Stimulated activated CD4-positive, alpha-beta T cell treated with anti-CD3 and anti-CD28 coated beads, Interleukin-2, amount 100 ng/mL, for 48 hours (primary cell): ENCODE results near the gene ZNF511.

Experiments
- DNase-seq, 2 donors: peaks; one replicate each; pipeline ENCODE4 v3.0.0-alpha.2; 2020

Gene ZNF511

DNA sequence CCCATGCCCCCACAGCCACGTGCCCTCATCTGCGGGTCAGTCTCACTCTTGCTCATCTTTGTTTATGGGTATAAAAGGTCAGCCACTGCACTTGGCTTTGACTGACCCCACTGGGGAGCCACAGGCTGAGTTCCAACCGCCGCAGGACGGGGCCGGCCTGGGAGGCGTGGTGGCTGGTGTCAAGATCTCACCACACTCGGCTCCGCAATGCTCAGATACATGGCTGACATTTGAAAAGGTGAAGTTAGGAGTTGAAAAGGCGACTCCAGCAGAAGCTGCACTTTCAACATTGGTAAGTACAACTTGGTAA lies 14.9 kb upstream of the ZNF511 start:
- DNase-seq = no peak

GRCh38 chr10:133294189-133294588 lies 14.5 kb upstream of the ZNF511 start:
- no peak for DNase-seq

DNA sequence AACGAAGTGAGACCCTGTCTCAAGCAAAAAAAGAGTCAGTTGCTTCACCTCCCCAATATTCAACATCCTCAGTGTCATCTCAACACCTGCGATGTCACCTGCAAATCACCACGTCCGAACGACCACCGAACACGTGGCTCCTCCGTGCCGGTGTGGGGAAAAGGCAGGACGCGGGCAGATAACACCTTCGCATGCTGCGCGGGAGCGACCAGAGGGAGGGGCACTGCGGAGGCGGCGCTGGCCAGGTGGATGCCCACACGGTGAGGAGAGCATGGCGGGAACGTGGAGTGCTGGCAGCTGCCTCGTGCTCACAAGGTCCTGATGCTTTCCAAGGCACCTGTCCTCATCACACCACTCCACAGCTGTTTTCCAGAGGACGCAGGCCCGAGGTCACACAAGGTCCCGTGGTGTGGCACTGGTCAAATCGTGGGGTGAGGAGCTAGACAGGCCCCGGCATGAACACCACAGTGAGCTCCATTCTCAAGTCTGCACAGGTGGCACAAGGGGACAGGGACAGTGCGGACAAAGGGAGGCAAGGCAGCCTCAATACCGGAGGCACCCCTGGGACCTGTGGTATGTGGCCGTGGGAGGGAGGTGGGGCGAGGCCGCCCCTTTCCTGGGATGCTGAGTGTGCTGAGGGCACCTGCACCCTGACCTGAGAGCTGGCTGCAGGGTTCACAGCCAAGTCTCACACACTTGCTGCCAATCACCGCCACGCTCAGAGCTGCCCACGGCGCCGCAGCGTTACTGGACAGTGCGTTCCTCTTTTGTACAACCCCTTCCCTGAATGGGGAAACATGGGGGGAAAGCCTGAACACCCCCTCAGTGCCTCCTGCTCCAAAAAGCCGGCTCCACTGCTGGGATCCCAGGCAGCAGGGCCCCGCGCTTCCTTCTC lies 13.0 kb upstream of the ZNF511 start:
- DNase-seq = no peak

- DNase-seq = no peak
Observed at GRCh38 chr10:133297504-133297903, 11.2 kb upstream of the ZNF511 start.

DNA sequence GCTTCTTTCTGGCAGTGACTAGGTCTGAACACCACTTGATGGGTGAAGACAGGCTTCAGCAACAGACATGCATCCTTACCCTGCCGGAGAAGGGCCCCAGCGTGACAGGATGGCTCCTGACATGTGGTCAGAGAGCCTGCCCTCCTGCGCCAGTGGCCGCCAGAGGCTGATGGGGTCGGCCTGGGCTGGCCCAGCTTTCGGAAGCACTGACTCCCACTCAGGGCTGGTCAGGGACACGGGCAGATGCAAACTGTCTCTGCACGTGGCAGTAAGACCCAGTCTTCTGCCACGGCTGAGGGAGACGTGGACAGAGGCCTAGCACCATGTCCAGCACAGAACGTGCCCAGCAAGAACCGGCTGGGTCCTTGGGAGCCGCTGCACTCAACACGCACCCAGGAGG lies 10.2 kb upstream of the ZNF511 start:
- DNase-seq = no peak

DNA sequence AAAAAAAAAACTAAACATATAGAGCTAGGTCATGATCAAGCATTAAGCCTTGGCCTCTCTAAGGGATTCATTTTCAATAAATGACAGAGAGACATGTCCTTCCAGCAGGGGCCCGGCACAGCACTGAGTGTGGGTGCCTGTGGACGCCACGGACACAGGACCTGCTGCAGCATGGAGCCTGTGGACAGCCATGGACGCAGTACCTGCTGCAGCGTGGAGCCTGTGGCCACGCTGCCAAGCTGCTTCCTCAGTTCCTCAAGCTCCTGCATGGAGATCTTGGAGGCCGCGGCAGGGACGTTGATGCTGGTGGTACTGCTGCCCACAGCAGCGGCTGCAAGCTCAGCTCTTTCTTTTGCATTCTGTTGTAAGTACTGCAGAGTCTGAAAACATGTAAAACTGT lies 9.5 kb upstream of the ZNF511 start:
- no peak for DNase-seq

GRCh38 chr10:133299738-133300137 lies 9.0 kb upstream of the ZNF511 start:
- DNase-seq = no peak

DNA sequence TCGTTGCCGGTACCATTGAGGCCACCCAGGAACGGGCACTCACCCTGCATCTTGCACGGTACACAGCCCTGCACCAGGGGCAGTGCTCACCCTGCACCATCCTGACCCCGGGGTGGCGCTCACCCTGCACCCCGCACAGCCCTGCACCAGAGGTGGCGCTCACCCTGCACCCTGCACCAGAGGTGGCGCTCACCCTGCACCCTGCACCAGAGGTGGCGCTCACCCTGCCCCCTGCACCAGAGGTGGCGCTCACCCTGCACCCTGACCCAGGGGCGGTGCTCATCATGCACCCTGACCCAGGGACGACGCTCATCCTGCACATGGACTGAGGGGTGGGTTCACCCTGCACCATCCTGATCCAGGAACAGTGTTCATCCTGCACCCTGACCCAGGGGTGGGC lies 6.5 kb upstream of the ZNF511 start:
- DNase-seq = no peak

DNA sequence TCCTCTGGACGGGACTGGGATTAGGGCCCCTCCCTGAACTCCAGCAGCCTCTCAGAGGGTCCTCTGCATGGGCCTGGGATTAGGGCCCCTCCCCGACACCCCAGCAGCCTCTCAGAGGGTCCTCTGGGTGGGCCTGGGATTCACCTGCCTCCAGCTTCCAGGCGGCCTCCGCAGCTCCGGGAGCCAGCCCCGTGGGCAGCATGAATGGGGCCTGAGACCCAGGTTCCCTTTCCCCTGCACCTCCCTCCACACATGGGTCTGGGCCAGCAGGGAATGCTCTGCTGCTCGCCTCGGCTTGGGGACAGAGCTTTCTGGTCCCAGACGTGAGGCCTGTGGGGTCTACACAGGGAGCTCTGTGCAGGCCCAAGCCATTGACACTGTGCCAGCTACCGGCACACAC lies 5.5 kb upstream of the ZNF511 start:
- DNase-seq = no peak

- no peak for DNase-seq
Observed at GRCh38 chr10:133306097-133306476, 2.6 kb upstream of the ZNF511 start.

DNA sequence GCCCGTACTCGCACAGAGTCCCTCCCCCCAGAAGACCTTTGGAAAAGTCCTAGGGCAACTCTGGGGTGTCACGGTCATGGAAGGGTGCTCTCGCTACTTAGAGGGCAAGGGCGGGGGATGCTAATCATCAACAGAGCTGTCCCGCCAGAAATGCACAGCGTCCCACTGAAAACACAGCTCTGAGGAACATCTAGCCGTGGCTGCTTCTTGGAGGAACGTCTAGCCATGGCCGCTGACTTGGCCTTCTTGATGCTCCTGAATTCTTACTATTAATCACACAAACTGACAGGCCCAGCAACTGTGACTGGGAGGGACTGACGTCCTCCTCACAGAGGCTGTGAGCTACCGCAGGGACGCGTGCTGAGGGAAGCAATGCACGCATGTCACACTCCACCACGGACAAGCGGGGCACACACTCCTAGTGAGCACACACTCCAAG lies 1.8 kb upstream of the ZNF511 start:
- DNase-seq = no peak

DNA sequence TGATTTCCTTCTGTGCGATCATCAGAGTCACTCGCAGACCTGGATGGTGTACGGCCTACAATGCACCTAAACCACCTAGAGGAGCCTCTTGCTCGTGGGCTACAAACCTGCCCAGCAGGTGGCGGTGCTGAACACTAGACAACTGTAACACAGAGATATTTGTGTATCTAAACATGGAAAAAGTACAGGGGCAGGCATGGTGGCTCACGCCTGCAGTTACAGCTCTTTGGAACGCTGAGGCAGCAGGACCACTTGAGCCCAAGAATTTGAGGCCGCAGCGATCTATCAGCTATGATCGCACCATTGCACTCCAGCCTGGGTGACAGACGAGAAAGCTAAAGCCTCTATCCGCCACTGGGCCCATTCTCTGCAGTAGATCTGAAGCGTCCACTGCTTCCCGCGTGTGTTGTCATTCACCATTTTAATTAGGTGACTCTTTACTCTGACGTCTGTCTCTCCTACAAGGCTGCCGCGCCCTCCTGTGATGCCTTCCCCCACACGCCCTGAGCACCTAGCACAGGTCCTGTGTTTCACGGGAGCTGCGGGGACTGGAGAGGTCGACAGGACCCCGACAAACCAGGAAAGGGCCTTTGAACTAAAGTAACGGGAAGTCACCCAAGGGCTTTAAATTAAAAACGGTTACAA lies 816 bp upstream of the ZNF511 start:
- peak; percentile 78 for DNase-seq

- peak; percentile 94 to 98 for DNase-seq
Observed at GRCh38 chr10:133309100-133309719, 496 bp downstream of the ZNF511 start.

- no peak for DNase-seq
Observed at GRCh38 chr10:133309720-133310398, 1.1 kb downstream of the ZNF511 start.

- DNase-seq = no peak
Observed at GRCh38 chr10:133310399-133310755, 1.7 kb downstream of the ZNF511 start.

GRCh38 chr10:133310789-133311188 lies 2.1 kb downstream of the ZNF511 start:
- no peak for DNase-seq

DNA sequence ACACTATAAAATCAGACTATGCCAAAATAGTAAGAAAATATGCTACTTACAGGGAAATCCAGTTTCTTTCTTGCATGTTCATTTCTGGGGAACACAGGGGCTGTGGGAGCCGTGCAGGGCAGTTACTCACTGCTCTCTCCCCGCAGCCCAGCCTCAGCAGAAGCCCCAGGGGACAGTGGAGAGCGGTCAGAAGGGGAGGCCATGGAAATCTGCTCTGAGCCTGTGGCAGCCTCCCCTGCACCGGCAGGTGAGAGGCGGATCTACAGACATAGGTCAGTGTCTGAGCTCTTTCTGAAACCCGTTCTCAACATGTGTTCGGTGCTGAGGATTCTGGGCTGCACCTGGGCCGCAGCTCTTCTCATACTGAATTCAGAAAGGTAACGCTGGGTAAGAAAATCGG lies 2.9 kb downstream of the ZNF511 start:
- no peak for DNase-seq

GRCh38 chr10:133312016-133312768 lies 3.5 kb downstream of the ZNF511 start:
- no peak for DNase-seq

- DNase-seq = no peak
Observed at GRCh38 chr10:133312769-133313145, 4.0 kb downstream of the ZNF511 start.

- DNase-seq = no peak
Observed at GRCh38 chr10:133313192-133313591, 4.5 kb downstream of the ZNF511 start.

- DNase-seq = no peak
Observed at GRCh38 chr10:133314911-133315310, 6.2 kb downstream of the ZNF511 start.

DNA sequence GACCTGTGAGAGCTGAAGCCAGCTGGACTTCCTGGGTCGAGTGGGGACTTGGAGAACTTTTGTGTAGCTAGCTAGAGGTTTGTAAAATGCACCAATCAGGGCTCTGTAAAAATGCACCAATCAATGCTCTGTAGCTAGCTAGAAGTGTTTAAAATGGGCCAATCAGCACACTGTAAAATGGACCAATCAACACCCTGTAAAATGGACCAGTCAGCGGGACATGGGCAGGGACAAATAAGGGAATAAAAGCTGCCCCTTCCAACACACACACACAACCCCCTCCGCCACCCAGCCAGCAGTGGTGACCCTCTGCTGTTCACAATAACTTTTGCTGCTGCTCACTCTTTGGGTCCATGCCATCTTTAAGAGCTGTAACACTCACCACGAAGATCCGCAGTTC lies 7.1 kb downstream of the ZNF511 start:
- no peak for DNase-seq

DNA sequence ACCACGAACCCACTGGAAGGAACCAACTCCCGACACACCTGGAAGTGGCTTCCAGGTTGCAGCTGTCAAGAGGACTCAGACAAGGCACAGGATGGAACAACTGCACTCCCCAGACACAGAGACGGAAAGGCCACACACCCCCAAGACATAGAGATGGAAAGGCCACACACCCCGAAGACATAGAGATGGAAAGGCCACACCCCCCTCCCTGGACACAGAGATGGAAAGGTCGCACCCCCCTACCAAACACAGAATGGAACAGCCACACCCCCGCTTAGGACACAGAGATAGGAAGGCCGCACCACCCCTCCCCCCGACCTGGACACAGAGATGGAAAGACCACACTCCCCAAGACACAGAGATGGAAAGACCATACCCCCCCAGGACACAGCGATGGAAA lies 7.6 kb downstream of the ZNF511 start:
- DNase-seq = no peak
